Renal cortical epithelial cell (primary cell): ENCODE data around the gene CRACDL. TPM values are rescaled to one million over a fixed set of nuclear protein-coding genes. Genes with fewer than 3 reads are reported as not detected.
A peak's percentile ranks its signal among the peaks of the same experiment; 100 is the strongest.

Experiments used
- DNase-seq: peaks from one replicate; pipeline ENCODE4 v3.0.0-alpha.2; 2011; ENCODE audit warnings: low read depth
- total RNA-seq: library from RNA; depleted of rRNA; stranded (reverse); fragments of >200 nt; gene quantifications from 2 replicates; pipeline ENCODE4 v1.2.3, GENCODE V29; 2014

CRACDL gene
- total RNA-seq, 1 donor from 2014 or later, result 6.3 TPM

- no peak for DNase-seq
Measured at GRCh38 chr2:98924910-98925309, 11.1 kb downstream of the CRACDL start.

- DNase-seq, result no peak
Measured at GRCh38 chr2:98924038-98924830, 11.8 kb downstream of the CRACDL start.

GRCh38 chr2:98923244-98923940, 12.6 kb downstream of the CRACDL start:
- no peak for DNase-seq

GRCh38 chr2:98921062-98921461, 15.0 kb downstream of the CRACDL start:
- no peak for DNase-seq

- peak; percentile 90 for DNase-seq
Measured at GRCh38 chr2:98917031-98917471, 19.0 kb downstream of the CRACDL start.

- peak; percentile 50 for DNase-seq
Measured at GRCh38 chr2:98915751-98916358, 20.2 kb downstream of the CRACDL start.

- DNase-seq, result no peak
Measured at GRCh38 chr2:98914713-98915580, 21.1 kb downstream of the CRACDL start.

- DNase-seq, result no peak
Measured at GRCh38 chr2:98913916-98914712, 21.9 kb downstream of the CRACDL start.

- peak; percentile 61 for DNase-seq
Measured at GRCh38 chr2:98912957-98913915, 22.8 kb downstream of the CRACDL start.

GRCh38 chr2:98912221-98912851, 23.7 kb downstream of the CRACDL start:
- DNase-seq, result peak; percentile 94

- peak; percentile 91 for DNase-seq
Measured at GRCh38 chr2:98911376-98912154, 24.5 kb downstream of the CRACDL start.

- no peak for DNase-seq
Measured at GRCh38 chr2:98911126-98911375, 25.0 kb downstream of the CRACDL start.

GRCh38 chr2:98910349-98911125, 25.5 kb downstream of the CRACDL start:
- DNase-seq, result no peak

- DNase-seq, result peak; percentile 63
Measured at GRCh38 chr2:98909317-98910211, 26.5 kb downstream of the CRACDL start.

- no peak for DNase-seq
Measured at GRCh38 chr2:98908931-98909316, 27.1 kb downstream of the CRACDL start.

- no peak for DNase-seq
Measured at GRCh38 chr2:98907966-98908905, 27.8 kb downstream of the CRACDL start.
